ENCODE data around the gene CHRM5. TPM values are rescaled to one million over a fixed set of nuclear protein-coding genes. Genes with fewer than 3 reads are reported as not detected.
A peak's percentile ranks its signal among the peaks of the same experiment; 100 is the strongest.

CHRM5 gene
- total and polyA plus RNA-seq, 2 donors (not counting 3 experiments of a cell fraction or from before 2014, with no cell fraction given): 0.03 TPM; not detected in 1

GRCh38 chr15:34109797-34110663 lies 141.7 kb downstream of the CHRM5 start:
- Histone ChIP-seq H3K9me3 (replicated peaks; ENCODE audit: control insufficient read depth, insufficient read depth, low read length) (no peaks in the 10 kb centered on the region), H3K9me1 (replicated peaks; ENCODE audit: control insufficient read depth, extremely low read depth, insufficient read depth, low read length) (no peaks in the 10 kb centered on the region), H2AFZ (ENCODE audit: low read depth, low read length) (peak overlapping the region; percentile 42), H4K20me1 (replicated peaks; ENCODE audit: control insufficient read depth, extremely low read depth, insufficient read depth, low read length) (no peaks in the 10 kb centered on the region), H3K4me2 (ENCODE audit: insufficient read depth, low read length) (no peak overlapping the region), H3K4me3 (replicated peaks in 1 of 3; ENCODE audit: insufficient read depth in 1 of 3, low read depth in 1 of 3, low read length in 3 of 3) (no peak overlapping the region), H3K9ac (replicated peaks; ENCODE audit: extremely low read depth, insufficient read depth, low read length) (no peak overlapping the region), H3K4me1 (ENCODE audit: control insufficient read depth, extremely low read depth, insufficient read depth, low read length) (no peaks in the 10 kb centered on the region), H3K27ac (ENCODE audit: insufficient read depth, low read depth, low read length) (no peak overlapping the region), H3K36me3 (ENCODE audit: control insufficient read depth in 2 of 2, extremely low read depth in 1 of 2, insufficient read depth in 2 of 2, low read length in 2 of 2) (no peaks in the 10 kb centered on the region), H3K79me2 (ENCODE audit: control insufficient read depth, insufficient read depth, low read length) (no peaks in the 10 kb centered on the region), H3K27me3 (ENCODE audit: control insufficient read depth in 2 of 2, insufficient read depth in 2 of 2, low read length in 2 of 2) (no peaks in the 10 kb centered on the region)
- POLR2A ChIA-PET: interaction anchor here (0.9 to 2.2 kb wide), 2 partner anchors 99 to 258 kb away, joined by 5 to 13 read pairs; partner anchors contain the start of gene KATNBL1
- CTCF ChIA-PET: interaction anchor here (0.6 to 7.0 kb wide), 46 partner anchors 9 to 477 kb away, joined by 3 to 235 read pairs (median 6); partner anchors contain the start of genes EMC4, EMC7, GOLGA8B and KATNBL1
- dilution Hi-C loops (cut with MboI; ENCODE audit: extremely low pct_ligation_motif_present, low sequenced_read_pairs) (no loop called here), intact Hi-C loops (cut with micrococcal nuclease) (loop anchor here (1.0 to 10.0 kb wide), 5 partner anchors 100 to 478 kb away; partner anchors contain the start of genes GOLGA8A, KATNBL1, LPCAT4 and NOP10)
- TF ChIP-seq POLR2A (IDR thresholded peaks at IDR 0.05; ENCODE audit: low read depth, low read length) (no peak), CTCF (IDR thresholded peaks at IDR 0.05; ENCODE audit: extremely low read depth in 1 of 2, insufficient read depth in 1 of 2, low read depth in 1 of 2, low read length in 2 of 2) (peak; percentile 38 to 57)
- DNase-seq (ENCODE audit: low read depth, low spot score): peak; percentile 56
- BruUV-seq (replicated peaks): no TSS peak
- peak; percentile 80 for FAIRE-seq

- BruUV-seq (replicated peaks): no TSS peak
- intact Hi-C loops (cut with micrococcal nuclease): no loop called here
- DNase-seq (ENCODE audit: low read depth, low spot score) (no peak), FAIRE-seq (no peak)
- Histone ChIP-seq H3K4me3 (replicated peaks in 1 of 3; ENCODE audit: insufficient read depth in 1 of 3, low read depth in 1 of 3, low read length in 3 of 3) (no peak overlapping the region), H3K9ac (replicated peaks; ENCODE audit: extremely low read depth, insufficient read depth, low read length) (no peak overlapping the region), H3K9me3 (replicated peaks; ENCODE audit: control insufficient read depth, insufficient read depth, low read length) (no peaks in the 10 kb centered on the region), H2AFZ (ENCODE audit: low read depth, low read length) (no peak overlapping the region), H3K4me2 (ENCODE audit: insufficient read depth, low read length) (no peak overlapping the region), H3K36me3 (ENCODE audit: control insufficient read depth in 2 of 2, extremely low read depth in 1 of 2, insufficient read depth in 2 of 2, low read length in 2 of 2) (no peaks in the 10 kb centered on the region), H4K20me1 (replicated peaks; ENCODE audit: control insufficient read depth, extremely low read depth, insufficient read depth, low read length) (no peaks in the 10 kb centered on the region), H3K27ac (ENCODE audit: insufficient read depth, low read depth, low read length) (no peak overlapping the region), H3K27me3 (ENCODE audit: control insufficient read depth in 2 of 2, insufficient read depth in 2 of 2, low read length in 2 of 2) (no peaks in the 10 kb centered on the region), H3K79me2 (ENCODE audit: control insufficient read depth, insufficient read depth, low read length) (no peaks in the 10 kb centered on the region), H3K4me1 (ENCODE audit: control insufficient read depth, extremely low read depth, insufficient read depth, low read length) (no peaks in the 10 kb centered on the region), H3K9me1 (replicated peaks; ENCODE audit: control insufficient read depth, extremely low read depth, insufficient read depth, low read length) (no peaks in the 10 kb centered on the region)
- dilution Hi-C loops (cut with MboI; ENCODE audit: extremely low pct_ligation_motif_present, low sequenced_read_pairs): no loop called here
- ChIA-PET CTCF (interaction anchor here (1.3 to 7.0 kb wide), 7 partner anchors 12 to 476 kb away, joined by 3 to 235 read pairs (median 46); partner anchors contain the start of genes GOLGA8B, KATNBL1 and LPCAT4), POLR2A (interaction anchor here (1.2 kb wide), 1 partner anchor 98 kb away, joined by 3 read pairs; the partner anchor contains the start of gene KATNBL1)
- TF ChIP-seq MAX (IDR thresholded peaks at IDR 0.05; ENCODE audit: insufficient read depth, insufficient read length) (no peak), POLR2AphosphoS5 (IDR thresholded peaks at IDR 0.05; ENCODE audit: insufficient read depth, low read depth, low read length) (no peak), FOS (IDR thresholded peaks at IDR 0.05; ENCODE audit: borderline replicate concordance, insufficient read depth, low read length) (no peak), POLR2A (IDR thresholded peaks at IDR 0.05; ENCODE audit: low read depth, low read length) (no peak), MYC (IDR thresholded peaks at IDR 0.05; ENCODE audit: low read depth, low read length) (no peak), EZH2 (IDR thresholded peaks at IDR 0.05; ENCODE audit: borderline replicate concordance, low read depth, low read length, severe bottlenecking) (no peak), GATA2 (IDR thresholded peaks at IDR 0.05; ENCODE audit: insufficient read depth, insufficient read length, low read depth, low read length) (no peak), CTCF (IDR thresholded peaks at IDR 0.05; ENCODE audit: extremely low read depth in 1 of 2, insufficient read depth in 1 of 2, low read depth in 1 of 2, low read length in 2 of 2) (no peak), JUN (IDR thresholded peaks at IDR 0.05; ENCODE audit: borderline replicate concordance, insufficient read depth, insufficient read length, low read depth) (no peak)
These were observed 143.2 kb downstream of the CHRM5 start for GRCh38 chr15:34111488-34111887.

All from endothelial cell of umbilical vein (primary cell).